ENCODE measurements around the gene TCF15.
"Not testable (repeated sequence)": the region's sequence is repeated elsewhere in the genome, so short reads cannot be mapped to it uniquely, and the experiment has no call there.

TCF15 gene

GRCh38 chr20:609371-609964 is 641 bp downstream of the TCF15 start:
- no peak for DNase-seq

GRCh38 chr20:608970-609369 is 1.1 kb downstream of the TCF15 start:
- DNase-seq = no peak

DNA sequence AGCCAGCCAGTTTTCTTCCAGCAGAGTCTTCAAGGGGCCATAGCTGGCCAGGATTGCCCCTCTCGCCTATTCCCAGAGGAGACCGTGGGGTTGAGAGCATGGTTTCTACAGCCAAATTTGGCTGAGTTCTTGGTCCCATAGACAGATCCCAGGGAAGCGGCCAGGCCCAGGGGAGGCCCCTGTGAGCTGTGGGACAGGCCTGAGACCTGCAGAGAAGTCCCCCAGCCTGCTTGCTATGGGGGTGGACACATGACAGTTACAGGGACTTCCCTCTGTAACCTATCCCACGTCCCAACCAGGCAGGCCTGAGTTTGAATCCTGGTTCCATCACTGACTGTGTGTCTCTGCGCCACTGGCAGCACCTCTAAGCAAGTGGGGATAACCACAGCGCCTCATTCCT is 2.6 kb downstream of the TCF15 start:
- DNase-seq = no peak

DNA sequence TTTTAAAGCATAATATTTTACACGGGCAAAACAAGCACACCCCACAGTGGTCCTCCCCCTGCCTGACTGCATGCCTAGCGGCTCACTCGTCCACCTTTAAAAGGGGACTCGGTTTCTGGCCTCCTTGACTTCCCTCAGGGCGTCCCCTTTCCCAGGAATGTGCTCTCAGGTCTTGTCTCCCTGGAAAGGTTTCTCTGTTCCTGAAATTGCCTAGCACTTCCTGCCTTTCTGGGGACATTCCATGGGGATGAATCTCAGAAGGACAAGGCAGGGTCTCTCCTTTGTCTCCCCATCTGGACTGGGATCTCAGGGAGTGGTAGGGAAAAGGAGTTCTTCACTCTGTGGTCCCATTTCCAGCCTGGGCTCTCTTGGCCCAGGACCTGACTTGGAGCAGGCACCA is 4.9 kb downstream of the TCF15 start:
- no peak for DNase-seq

- no peak for DNase-seq
Measured at GRCh38 chr20:603116-603640, 6.9 kb downstream of the TCF15 start.

GRCh38 chr20:602111-602970 is 7.8 kb downstream of the TCF15 start:
- DNase-seq = no peak

- DNase-seq = no peak
Measured at GRCh38 chr20:600736-601135, 9.4 kb downstream of the TCF15 start.

- no peak for DNase-seq
Measured at GRCh38 chr20:600141-600540, 10.0 kb downstream of the TCF15 start.

DNA sequence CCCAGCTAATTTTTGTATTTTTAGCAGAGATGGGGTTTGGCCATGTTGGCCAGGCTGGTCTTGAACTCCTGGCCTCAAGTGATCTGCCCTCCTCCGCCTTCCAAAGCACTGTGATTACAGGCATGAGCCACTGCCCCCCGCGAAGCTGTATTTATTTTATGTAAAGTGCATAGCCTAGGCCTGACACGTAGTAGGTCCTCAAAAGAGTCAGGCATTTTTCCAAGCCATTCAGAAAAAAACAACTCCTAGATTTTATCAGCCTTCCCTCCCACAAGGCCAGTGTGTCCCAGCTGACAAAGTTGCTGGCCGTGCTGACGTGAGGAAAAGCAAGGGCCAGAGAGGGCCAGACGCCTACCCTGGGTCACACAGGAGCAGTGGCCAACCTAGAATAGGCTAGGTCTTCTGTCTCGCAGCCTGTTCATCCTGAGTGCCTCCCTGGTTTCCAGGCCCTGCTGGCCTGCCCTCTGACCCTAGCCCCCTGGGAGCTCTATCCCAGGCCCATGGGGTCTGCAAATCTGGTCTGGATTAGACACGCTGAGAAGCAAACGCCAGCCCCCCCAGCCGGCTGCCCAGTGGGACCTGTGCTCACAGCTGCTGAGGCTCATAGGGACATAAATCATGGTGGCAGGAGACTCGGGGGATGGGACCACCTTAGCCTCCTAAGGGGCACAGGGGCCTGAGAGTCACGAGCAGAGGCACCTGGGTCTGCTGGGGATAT is 11.8 kb downstream of the TCF15 start:
- no peak for DNase-seq

DNA sequence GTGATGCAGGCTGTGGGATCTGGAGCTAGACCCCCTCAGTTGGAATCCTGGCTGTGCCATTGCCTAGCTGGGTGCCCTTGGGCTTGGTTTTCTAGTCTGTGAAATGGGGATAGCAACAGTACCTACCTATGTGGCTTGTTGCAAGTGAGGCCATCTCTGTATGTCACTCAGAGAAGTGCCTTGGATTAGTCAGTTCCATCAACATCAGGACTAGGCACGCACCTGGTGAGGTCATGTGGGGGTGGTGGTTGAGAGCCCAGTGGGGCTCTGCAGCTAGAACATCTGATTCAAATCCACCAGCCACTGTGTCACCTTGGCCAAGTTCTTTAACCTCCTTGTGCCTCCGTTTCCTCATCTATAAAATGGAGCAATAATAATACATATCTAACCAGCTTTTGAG is 12.5 kb downstream of the TCF15 start:
- no peak for DNase-seq

DNA sequence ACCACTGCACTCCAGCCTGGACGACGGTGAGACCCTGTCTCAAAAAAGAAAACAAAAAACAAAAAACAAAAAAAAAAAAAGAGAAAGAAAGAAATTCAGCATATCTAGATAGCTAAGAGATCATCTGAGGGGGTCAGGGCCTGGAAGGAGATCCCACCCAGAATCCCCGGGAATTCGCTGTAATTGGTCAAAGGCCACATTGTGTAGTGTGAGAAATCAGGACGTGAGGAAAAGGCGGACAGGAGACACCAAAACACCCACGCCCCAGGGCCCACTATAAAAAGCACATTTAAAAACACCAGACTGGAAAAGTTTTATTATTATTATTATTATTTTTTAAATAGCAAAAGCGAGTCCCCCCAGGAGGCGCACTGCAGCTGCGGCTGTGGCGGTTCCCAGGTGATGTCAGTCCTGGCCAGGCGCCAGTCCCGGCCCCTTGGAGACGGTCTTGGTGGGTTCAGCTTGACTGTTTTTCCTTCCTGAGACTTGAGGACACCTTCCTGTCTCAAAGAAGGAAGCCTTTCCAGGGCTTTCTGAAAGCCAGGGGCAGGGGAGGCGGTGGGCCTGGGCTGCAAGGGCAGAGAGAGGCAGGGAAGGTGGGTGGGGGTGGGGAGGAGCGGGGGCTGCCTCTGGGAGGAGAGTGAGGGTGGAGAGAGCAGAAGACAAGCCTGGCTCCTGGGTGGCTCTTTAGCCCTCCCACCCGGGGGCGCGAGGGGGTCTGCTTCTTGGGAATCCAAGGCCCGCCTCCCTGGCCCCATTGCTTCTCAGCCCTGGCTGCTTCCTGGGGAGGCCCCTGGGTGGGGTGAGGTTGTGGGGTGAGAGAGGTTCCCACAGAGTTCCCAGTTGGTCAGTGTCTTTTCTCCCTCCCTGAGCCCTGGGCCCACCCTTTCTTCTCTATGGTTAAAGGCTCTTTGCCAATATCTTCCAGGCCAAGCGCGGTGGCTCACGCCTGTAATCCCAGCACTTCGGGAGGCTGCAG is 14.5 kb downstream of the TCF15 start:
- DNase-seq = no peak

GRCh38 chr20:592506-592905 is 17.6 kb downstream of the TCF15 start:
- DNase-seq = no peak

DNA sequence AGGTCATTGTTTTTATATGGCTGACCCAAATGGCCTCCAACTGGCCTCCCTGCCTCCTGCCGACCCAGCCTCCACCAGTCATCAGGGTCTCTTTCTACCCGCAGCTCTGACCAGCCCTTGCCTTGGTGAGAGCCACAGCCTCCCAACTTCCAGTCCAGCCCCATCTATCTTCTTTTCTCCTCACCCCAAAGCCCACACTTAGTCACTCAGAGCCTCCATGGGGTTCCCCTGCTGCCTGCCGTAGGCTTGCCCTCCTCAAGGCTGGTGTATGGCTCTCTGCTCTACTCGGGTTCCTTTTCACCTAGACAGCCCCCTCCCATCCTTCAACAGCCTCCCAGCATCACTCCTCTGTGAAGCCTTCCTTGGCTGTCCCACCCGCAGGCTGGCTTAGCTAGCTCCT is 18.2 kb downstream of the TCF15 start:
- DNase-seq = no peak

GRCh38 chr20:588932-589672 is 21.0 kb downstream of the TCF15 start:
- no peak for DNase-seq

GRCh38 chr20:588476-588875 is 21.6 kb downstream of the TCF15 start:
- DNase-seq = no peak

GRCh38 chr20:584971-585301 is 25.2 kb downstream of the TCF15 start:
- DNase-seq = no peak

GRCh38 chr20:584161-584970 is 25.7 kb downstream of the TCF15 start:
- no peak for DNase-seq

DNA sequence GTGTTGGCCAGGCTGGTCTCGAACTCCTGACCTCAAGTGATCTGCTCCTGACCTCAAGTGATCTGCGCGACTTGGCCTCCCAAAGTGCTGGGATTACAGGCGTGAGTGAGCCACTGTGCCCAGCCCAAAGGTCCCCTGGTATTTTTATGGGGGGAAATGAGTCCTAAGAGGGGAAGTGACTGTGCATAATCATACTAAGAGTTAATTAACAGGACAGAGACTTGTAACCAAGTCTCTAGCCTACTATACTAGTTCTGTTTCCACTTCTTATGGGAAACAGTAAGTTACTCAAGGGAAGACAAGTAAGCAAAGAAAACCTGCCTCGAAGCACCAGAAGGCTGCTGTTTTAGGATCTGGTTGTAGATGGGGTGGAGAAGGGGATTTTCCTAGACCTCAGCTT is 27.9 kb downstream of the TCF15 start:
- no peak for DNase-seq

- not testable (repeated sequence) for DNase-seq
Measured at GRCh38 chr20:578940-579690, 31.0 kb downstream of the TCF15 start.

DNA sequence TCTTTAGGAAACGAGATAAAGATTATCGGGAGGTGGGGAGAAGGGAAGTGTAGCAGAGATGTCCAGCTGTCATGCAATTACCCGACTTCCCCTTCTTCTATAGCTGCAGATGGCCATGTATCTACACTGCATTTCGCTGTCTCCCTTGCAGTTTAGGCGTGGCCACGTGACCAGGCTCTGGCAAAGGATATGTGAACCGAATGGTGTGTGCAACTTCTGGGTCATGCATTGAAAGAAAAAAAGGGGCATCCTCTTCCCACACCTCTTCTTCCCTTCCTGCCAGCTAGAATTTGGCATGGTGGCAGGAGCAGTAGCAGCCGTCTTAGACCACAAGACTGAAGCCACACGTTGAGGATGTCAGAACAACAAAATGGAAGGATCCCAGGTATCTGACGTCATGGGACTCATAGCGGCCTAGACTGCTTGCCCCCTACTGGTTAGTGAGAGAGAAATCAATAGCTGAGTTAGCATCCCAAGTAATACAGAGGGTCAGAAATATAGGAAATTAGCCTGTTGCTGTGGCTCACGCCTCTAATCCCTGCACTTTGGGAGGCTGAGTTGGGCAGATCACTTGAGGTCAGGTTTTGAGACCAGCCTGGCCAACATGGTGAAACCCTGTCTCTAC is 32.8 kb downstream of the TCF15 start:
- DNase-seq = peak; percentile 29
